IMR-90 (cell line): ENCODE results near the gene ADGRG7. TPM values are rescaled to one million over a fixed set of nuclear protein-coding genes. Genes with fewer than 3 reads are reported as not detected.

Source experiments
- ATAC-seq: fragments of 200-7000 bp; cut with Tn5 transposase; 2 replicates; pipeline ENCODE4 v1.9.1; 2020; ENCODE audit warnings: low read depth, mild to moderate bottlenecking, moderate library complexity
- BruUV-seq: library from RNA; stranded (reverse); fragments of 400-500 nt; replicated peaks from 2 replicates; lab custom pipeline; 2021; lab: Mats Ljungman, UMichigan
- CTCF ChIA-PET: fragments of 300-600 bp; formaldehyde crosslinking; extraction: SDS; loops from one replicate; lab custom pipeline; 2021; ENCODE audit warnings: antibody characterized with exemption; lab: Yijun Ruan, JAX
- POLR2A ChIA-PET: fragments of 300-600 bp; sonication (Branson Sonifier 250); formaldehyde crosslinking; loops from one replicate; lab custom pipeline; 2022; ENCODE audit warnings: antibody characterized with exemption; ENCODE audit not compliant: unreplicated experiment; lab: Charles Lee
- DNase-seq: peaks from one replicate; pipeline ENCODE4 v3.0.0; 2013
- H2AFZ ChIP-seq: replicated peaks from 2 replicates; pipeline ENCODE3; 2013; ENCODE audit warnings: low read length, mild to moderate bottlenecking; ENCODE audit not compliant: poor library complexity
- H2AK5ac ChIP-seq: 2 replicates; pipeline ENCODE4 v1.6.1; 2013; ENCODE audit warnings: low read depth, low read length, inconsistent platforms
- H2AK9ac ChIP-seq: replicated peaks from 2 replicates; pipeline ENCODE3; 2013; ENCODE audit warnings: mild to moderate bottlenecking, low read depth, low read length, moderate library complexity; ENCODE audit not compliant: poor library complexity
- H2BK120ac ChIP-seq: 2 replicates; pipeline ENCODE4 v1.6.1; 2013; ENCODE audit warnings: low read depth, low read length, inconsistent platforms
- H2BK15ac ChIP-seq: 3 replicates; pipeline ENCODE4 v1.6.1; 2013; ENCODE audit warnings: low read depth, low read length, inconsistent platforms
- H2BK20ac ChIP-seq: 2 replicates; pipeline ENCODE4 v1.6.1; 2013; ENCODE audit warnings: low read depth, mild to moderate bottlenecking, inconsistent platforms, low read length, moderate library complexity
- H2BK5ac ChIP-seq: 2 replicates; pipeline ENCODE4 v1.6.1; 2013; ENCODE audit warnings: mild to moderate bottlenecking, low read depth, low read length, inconsistent platforms; ENCODE audit not compliant: poor library complexity, severe bottlenecking
- H3K14ac ChIP-seq: replicated peaks from 2 replicates; pipeline ENCODE4 v1.6.1; 2013; ENCODE audit warnings: low read depth, low read length, inconsistent platforms
- H3K18ac ChIP-seq: 2 replicates; pipeline ENCODE4 v1.6.1; 2013; ENCODE audit warnings: low read depth, low read length, control low read depth
- H3K23ac ChIP-seq: 2 replicates; pipeline ENCODE4 v1.6.1; 2013; ENCODE audit warnings: low read depth, low read length, inconsistent platforms
- H3K27ac ChIP-seq: 2 replicates; pipeline ENCODE4 v1.5.1; 2013; ENCODE audit warnings: mild to moderate bottlenecking, control low read depth, low read length; ENCODE audit not compliant: insufficient read depth
- H3K27me3 ChIP-seq: 2 replicates; pipeline ENCODE4 v1.6.1; 2013; ENCODE audit warnings: low read length; ENCODE audit not compliant: control insufficient read depth, insufficient read depth
- H3K36me3 ChIP-seq: 2 replicates; pipeline ENCODE4 v1.6.1; 2013; ENCODE audit warnings: low read length, mixed read lengths; ENCODE audit not compliant: control insufficient read depth, insufficient read depth
- H3K4ac ChIP-seq: 2 replicates; pipeline ENCODE4 v1.6.1; 2013; ENCODE audit warnings: low read depth, low read length, inconsistent platforms
- H3K4me1 ChIP-seq: 2 replicates; pipeline ENCODE4 v1.6.1; 2013; ENCODE audit warnings: low read length, mixed read lengths; ENCODE audit not compliant: control insufficient read depth, insufficient read depth
- H3K4me2 ChIP-seq: 2 replicates; pipeline ENCODE4 v1.6.1; 2013; ENCODE audit warnings: low read depth, mild to moderate bottlenecking, control low read depth, low read length, moderate library complexity
- H3K4me3 ChIP-seq: 2 replicates; pipeline ENCODE4 v1.5.1; 2013; ENCODE audit warnings: low read depth, mild to moderate bottlenecking, control low read depth, low read length, moderate library complexity; ENCODE audit not compliant: insufficient read depth
- H3K56ac ChIP-seq: 2 replicates; pipeline ENCODE4 v1.6.1; 2013; ENCODE audit warnings: low read length, inconsistent platforms; ENCODE audit not compliant: insufficient read depth; ENCODE audit errors: extremely low read depth
- H3K79me1 ChIP-seq, 2 experiments: 2 replicates each; pipeline ENCODE4 v1.6.1; 2013; ENCODE audit warnings: low read length in 2 of 2, inconsistent platforms in 1 of 2, low read depth in 1 of 2
- H3K9ac ChIP-seq: 2 replicates; pipeline ENCODE4 v1.6.1; 2013; ENCODE audit warnings: low read depth, low read length, control low read depth
- H3K9me1 ChIP-seq: 2 replicates; pipeline ENCODE4 v1.6.1; 2013; ENCODE audit warnings: low read length, inconsistent platforms; ENCODE audit not compliant: insufficient read depth
- H3K9me3 ChIP-seq: 2 replicates; pipeline ENCODE4 v1.6.1; 2013; ENCODE audit warnings: low read length; ENCODE audit not compliant: control insufficient read depth, insufficient read depth
- H4K20me1 ChIP-seq: 2 replicates; pipeline ENCODE4 v1.6.1; 2013; ENCODE audit warnings: low read length, inconsistent platforms; ENCODE audit not compliant: insufficient read depth
- H4K5ac ChIP-seq: 2 replicates; pipeline ENCODE4 v1.6.1; 2013; ENCODE audit warnings: mild to moderate bottlenecking, low read depth, low read length, control low read depth
- H4K8ac ChIP-seq, 2 experiments: 2 replicates each; pipeline ENCODE4 v1.6.1; 2013; ENCODE audit warnings: low read depth in 2 of 2, low read length in 2 of 2, control low read depth in 1 of 2, inconsistent platforms in 1 of 2
- H4K91ac ChIP-seq: 2 replicates; pipeline ENCODE4 v1.6.1; 2013; ENCODE audit warnings: low read depth, low read length, inconsistent platforms; ENCODE audit not compliant: insufficient read depth
- CEBPB ChIP-seq: IDR thresholded peaks from 2 replicates; pipeline ENCODE4 v1.6.1; 2012; ENCODE audit warnings: low read depth, low read length, improper control_type of control experiment
- CHD1 ChIP-seq: IDR thresholded peaks from 2 replicates; pipeline ENCODE4 v1.6.1; 2012; ENCODE audit warnings: low read depth, low read length, improper control_type of control experiment
- MAZ ChIP-seq: IDR thresholded peaks from 2 replicates; pipeline ENCODE4 v1.6.1; 2012; ENCODE audit warnings: low read depth, mild to moderate bottlenecking, low read length, improper control_type of control experiment, moderate library complexity, borderline replicate concordance
- MXI1 ChIP-seq: IDR thresholded peaks from 2 replicates; pipeline ENCODE4 v1.6.1; 2012; ENCODE audit warnings: low read depth, mild to moderate bottlenecking, low read length, moderate library complexity, borderline replicate concordance
- RAD21 ChIP-seq: IDR thresholded peaks from 2 replicates; pipeline ENCODE4 v1.6.1; 2012; ENCODE audit warnings: low read length, improper control_type of control experiment
- RFX5 ChIP-seq: IDR thresholded peaks from 2 replicates; pipeline ENCODE4 v1.8.0; 2012; ENCODE audit warnings: low read depth, mild to moderate bottlenecking, low read length, moderate library complexity
- SMC3 ChIP-seq: fragments of 150-350 bp; IDR thresholded peaks from 2 replicates; pipeline ENCODE4 v1.6.1; 2016; ENCODE audit warnings: low read depth, mild to moderate bottlenecking, antibody characterized with exemption, low read length, moderate library complexity
- USF2 ChIP-seq: fragments of 150-350 bp; IDR thresholded peaks from 2 replicates; pipeline ENCODE4 v1.6.1; 2017; ENCODE audit warnings: mild to moderate bottlenecking, antibody characterized with exemption, low read length, low read depth
- WGBS, 2 experiments: methylation state at CpG; one replicate each; pipeline versions ENCODE4 v1.1.5 to v1.1.7; 2013; ENCODE audit warnings: missing lambda C conversion rate in 2 of 2; ENCODE audit not compliant: insufficient read length in 1 of 2; ENCODE audit errors: extremely low coverage in 2 of 2; 5-methylcytosine and 5-hydroxymethylcytosine counted together
- dilution Hi-C: fragments of 300-500 bp; cut with HindIII; formaldehyde crosslinking; loops from one replicate; pipeline ENCODE4 v1.14.3; 2018; ENCODE audit warnings: low sequenced_read_pairs; ENCODE audit not compliant: unreplicated experiment
- in situ Hi-C: fragments of 300-500 bp; cut with MboI; formaldehyde crosslinking; loops from 3 replicates; pipeline ENCODE4 v1.14.3; 2019; ENCODE audit warnings: low sequenced_read_pairs, inconsistent platforms, mixed read lengths
- intact Hi-C: fragments of 100-400 bp; cut with micrococcal nuclease; formaldehyde crosslinking; loops from 2 replicates; pipeline ENCODE4 v1.10.0; 2022
- polyA plus RNA-seq, 3 experiments: library from polyadenylated mRNA; depleted of rRNA; stranded (reverse); fragments of >200 nt; gene quantifications; 2 replicates each; pipeline ENCODE4 v1.2.3, GENCODE V29; 2012; ENCODE audit warnings: low replicate concordance in 1 of 3
- total RNA-seq: library from RNA; depleted of rRNA; stranded (reverse); fragments of >200 nt; gene quantifications from 2 replicates; pipeline ENCODE4 v1.2.3, GENCODE V29; 2012
- TF ChIP-seq, protein P1 (sequence below): fragments of 150-350 bp; IDR thresholded peaks from 2 replicates; pipeline ENCODE4 v1.6.1; 2016; ENCODE audit warnings: low read depth, mild to moderate bottlenecking, low read length, moderate library complexity, borderline replicate concordance
- TF ChIP-seq, protein P2 (sequence below): conservative IDR thresholded peaks from 2 replicates; pipeline ENCODE4 v1.5.1; 2012; ENCODE audit warnings: mild to moderate bottlenecking, low read depth, low read length, improper control_type of control experiment

Gene ADGRG7
- total and polyA plus RNA-seq, 2 of the 4 experiments (the other 2 are of a cell fraction), result not detected

DNA sequence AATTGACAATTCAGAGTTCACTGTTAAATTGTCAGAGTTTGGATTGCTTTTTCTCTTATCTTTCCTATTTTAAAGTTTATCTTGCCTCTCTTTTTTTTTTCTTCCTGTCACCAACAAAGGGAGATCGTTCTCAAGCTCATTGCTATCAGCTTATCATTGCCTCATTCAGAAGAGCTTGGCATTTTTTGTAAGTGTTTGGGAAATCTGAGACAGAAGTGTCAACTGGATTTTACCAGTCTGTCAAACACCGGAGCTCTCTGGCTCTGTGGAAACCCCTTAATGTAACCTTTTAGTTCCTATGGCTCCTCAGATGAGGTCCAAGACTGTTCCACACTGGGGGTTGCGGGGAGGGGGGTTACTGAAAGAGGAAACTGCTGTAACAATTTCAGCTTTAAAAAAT, 89.3 kb downstream of the ADGRG7 start:
- Histone ChIP-seq H4K91ac (no peak overlapping the region), H3K9me1 (no peaks in the 10 kb centered on the region), H2BK15ac (no peak overlapping the region), H3K56ac (no peak overlapping the region), H2AFZ (no peak overlapping the region), H3K27me3 (peaks cover 29% of the 10 kb centered on the region), H2BK120ac (no peak overlapping the region), H3K4me3 (no peak overlapping the region), H3K79me1 (no peaks in the 10 kb centered on the region), H3K36me3 (no peaks in the 10 kb centered on the region), H2AK5ac (no peak overlapping the region), H2BK5ac (no peak overlapping the region), H4K8ac (no peak overlapping the region), H4K20me1 (no peaks in the 10 kb centered on the region), H3K4ac (no peak overlapping the region), H3K4me2 (no peak overlapping the region), H2AK9ac (no peak overlapping the region), H3K18ac (no peak overlapping the region), H3K23ac (no peak overlapping the region), H3K14ac (no peak overlapping the region), H3K4me1 (no peaks in the 10 kb centered on the region; the same call in 1 of the 2 replicates), H3K9ac (no peak overlapping the region), H3K9me3 (0 out of 2 replicates have a peak, but pooled peaks cover 2% of the 10 kb centered on the region), H3K27ac (no peak overlapping the region), H4K5ac (no peak overlapping the region), H2BK20ac (no peak overlapping the region)
- intact Hi-C loops (no loop called here), in situ Hi-C loops (no loop called here), dilution Hi-C loops (no loop called here)
- DNase-seq (no peak), ATAC-seq (no peak)
- no TSS peak for BruUV-seq
- no CpG with 5 or more reads among the region's 3 CpGs for WGBS, 2 experiments
- ChIA-PET POLR2A (no interaction called here), CTCF (no interaction called here)
- no peak for TF ChIP-seq USF2
- no peak for TF ChIP-seq RFX5
- TF ChIP-seq SMC3, result no peak
- TF ChIP-seq, protein P1, sequence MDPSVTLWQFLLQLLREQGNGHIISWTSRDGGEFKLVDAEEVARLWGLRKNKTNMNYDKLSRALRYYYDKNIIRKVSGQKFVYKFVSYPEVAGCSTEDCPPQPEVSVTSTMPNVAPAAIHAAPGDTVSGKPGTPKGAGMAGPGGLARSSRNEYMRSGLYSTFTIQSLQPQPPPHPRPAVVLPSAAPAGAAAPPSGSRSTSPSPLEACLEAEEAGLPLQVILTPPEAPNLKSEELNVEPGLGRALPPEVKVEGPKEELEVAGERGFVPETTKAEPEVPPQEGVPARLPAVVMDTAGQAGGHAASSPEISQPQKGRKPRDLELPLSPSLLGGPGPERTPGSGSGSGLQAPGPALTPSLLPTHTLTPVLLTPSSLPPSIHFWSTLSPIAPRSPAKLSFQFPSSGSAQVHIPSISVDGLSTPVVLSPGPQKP, result no peak
- no peak for TF ChIP-seq CHD1
- TF ChIP-seq MAZ, result no peak
- TF ChIP-seq CEBPB, result no peak
- TF ChIP-seq RAD21, result no peak
- no peak for TF ChIP-seq MXI1
- TF ChIP-seq, protein P2, sequence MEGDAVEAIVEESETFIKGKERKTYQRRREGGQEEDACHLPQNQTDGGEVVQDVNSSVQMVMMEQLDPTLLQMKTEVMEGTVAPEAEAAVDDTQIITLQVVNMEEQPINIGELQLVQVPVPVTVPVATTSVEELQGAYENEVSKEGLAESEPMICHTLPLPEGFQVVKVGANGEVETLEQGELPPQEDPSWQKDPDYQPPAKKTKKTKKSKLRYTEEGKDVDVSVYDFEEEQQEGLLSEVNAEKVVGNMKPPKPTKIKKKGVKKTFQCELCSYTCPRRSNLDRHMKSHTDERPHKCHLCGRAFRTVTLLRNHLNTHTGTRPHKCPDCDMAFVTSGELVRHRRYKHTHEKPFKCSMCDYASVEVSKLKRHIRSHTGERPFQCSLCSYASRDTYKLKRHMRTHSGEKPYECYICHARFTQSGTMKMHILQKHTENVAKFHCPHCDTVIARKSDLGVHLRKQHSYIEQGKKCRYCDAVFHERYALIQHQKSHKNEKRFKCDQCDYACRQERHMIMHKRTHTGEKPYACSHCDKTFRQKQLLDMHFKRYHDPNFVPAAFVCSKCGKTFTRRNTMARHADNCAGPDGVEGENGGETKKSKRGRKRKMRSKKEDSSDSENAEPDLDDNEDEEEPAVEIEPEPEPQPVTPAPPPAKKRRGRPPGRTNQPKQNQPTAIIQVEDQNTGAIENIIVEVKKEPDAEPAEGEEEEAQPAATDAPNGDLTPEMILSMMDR, result no peak
